KMS-11 (cell line): ENCODE results near the gene CHPT1.
"Not testable (repeated sequence)": the region's sequence is repeated elsewhere in the genome, so short reads cannot be mapped to it uniquely, and the experiment has no call there.

Experiments used
- H2AFZ ChIP-seq: fragments of 200-600 bp; sonication (generic); 2 replicates; pipeline ENCODE4 v1.6.1; 2016; ENCODE audit warnings: antibody characterized with exemption, mixed run types, low read depth
- H3K27ac ChIP-seq: fragments of 200-600 bp; sonication (generic); 2 replicates; pipeline ENCODE4 v1.6.1; 2016; ENCODE audit warnings: mild to moderate bottlenecking, mixed run types
- H3K27me3 ChIP-seq: fragments of 200-600 bp; sonication (generic); 2 replicates; pipeline ENCODE4 v1.6.1; 2017; ENCODE audit warnings: mild to moderate bottlenecking, low read depth, mixed run types, moderate library complexity; ENCODE audit not compliant: insufficient read depth
- H3K36me3 ChIP-seq: fragments of 200-600 bp; sonication (generic); 2 replicates; pipeline ENCODE4 v1.6.1; 2017; ENCODE audit warnings: mild to moderate bottlenecking, mixed run types; ENCODE audit not compliant: insufficient read depth
- H3K4me1 ChIP-seq: fragments of 200-600 bp; sonication (generic); 2 replicates; pipeline ENCODE4 v1.6.1; 2016; ENCODE audit warnings: mild to moderate bottlenecking, low read depth, mixed run types; ENCODE audit not compliant: poor library complexity, severe bottlenecking
- H3K4me2 ChIP-seq: fragments of 200-600 bp; sonication (generic); 2 replicates; pipeline ENCODE4 v1.7.0; 2016; ENCODE audit warnings: mild to moderate bottlenecking, mixed run types
- H3K4me3 ChIP-seq: fragments of 200-600 bp; sonication (generic); IDR thresholded peaks from 2 replicates; pipeline ENCODE4 v1.6.1; 2017; ENCODE audit warnings: low read depth, low read length, mixed read lengths; ENCODE audit not compliant: insufficient read depth
- H3K79me2 ChIP-seq: fragments of 200-600 bp; sonication (generic); 2 replicates; pipeline ENCODE4 v1.6.1; 2016; ENCODE audit warnings: low read depth, mixed run types; ENCODE audit not compliant: insufficient read depth
- H3K9ac ChIP-seq: fragments of 200-600 bp; sonication (generic); 2 replicates; pipeline ENCODE4 v1.6.1; 2016; ENCODE audit warnings: mild to moderate bottlenecking, mixed run types
- H4K20me1 ChIP-seq: fragments of 200-600 bp; sonication (generic); 2 replicates; pipeline ENCODE4 v1.6.1; 2016; ENCODE audit warnings: mild to moderate bottlenecking, mixed run types; ENCODE audit not compliant: insufficient read depth
- TF ChIP-seq, protein P1 (sequence below): fragments of 200-600 bp; sonication (generic); conservative IDR thresholded peaks from 2 replicates; pipeline ENCODE4 v1.6.1; 2017; ENCODE audit warnings: low read depth, mild to moderate bottlenecking, antibody characterized with exemption, low read length, moderate library complexity, mixed read lengths

Gene CHPT1

DNA sequence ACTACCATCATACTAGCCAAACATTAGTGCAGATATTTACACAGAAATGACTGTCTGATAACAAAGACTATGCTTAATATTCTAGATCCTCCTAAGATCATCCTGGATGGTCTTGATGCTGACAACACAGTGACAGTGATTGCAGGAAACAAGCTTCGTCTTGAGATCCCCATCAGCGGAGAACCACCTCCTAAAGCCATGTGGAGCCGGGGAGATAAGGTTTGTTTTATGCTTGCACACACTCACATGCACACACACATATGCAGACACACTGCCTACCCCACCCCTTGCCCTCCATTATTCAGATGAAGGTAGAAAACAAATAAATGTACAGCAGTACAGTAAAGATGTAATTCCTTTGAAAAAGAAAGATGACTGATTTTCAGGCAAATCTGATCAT, 44.4 kb upstream of the CHPT1 start:
- H4K20me1 ChIP-seq, result no peaks in the 10 kb centered on the region
- H3K4me1 ChIP-seq, result no peaks in the 10 kb centered on the region
- no peak overlapping the region for H3K4me3 ChIP-seq
- TF ChIP-seq, protein P1, sequence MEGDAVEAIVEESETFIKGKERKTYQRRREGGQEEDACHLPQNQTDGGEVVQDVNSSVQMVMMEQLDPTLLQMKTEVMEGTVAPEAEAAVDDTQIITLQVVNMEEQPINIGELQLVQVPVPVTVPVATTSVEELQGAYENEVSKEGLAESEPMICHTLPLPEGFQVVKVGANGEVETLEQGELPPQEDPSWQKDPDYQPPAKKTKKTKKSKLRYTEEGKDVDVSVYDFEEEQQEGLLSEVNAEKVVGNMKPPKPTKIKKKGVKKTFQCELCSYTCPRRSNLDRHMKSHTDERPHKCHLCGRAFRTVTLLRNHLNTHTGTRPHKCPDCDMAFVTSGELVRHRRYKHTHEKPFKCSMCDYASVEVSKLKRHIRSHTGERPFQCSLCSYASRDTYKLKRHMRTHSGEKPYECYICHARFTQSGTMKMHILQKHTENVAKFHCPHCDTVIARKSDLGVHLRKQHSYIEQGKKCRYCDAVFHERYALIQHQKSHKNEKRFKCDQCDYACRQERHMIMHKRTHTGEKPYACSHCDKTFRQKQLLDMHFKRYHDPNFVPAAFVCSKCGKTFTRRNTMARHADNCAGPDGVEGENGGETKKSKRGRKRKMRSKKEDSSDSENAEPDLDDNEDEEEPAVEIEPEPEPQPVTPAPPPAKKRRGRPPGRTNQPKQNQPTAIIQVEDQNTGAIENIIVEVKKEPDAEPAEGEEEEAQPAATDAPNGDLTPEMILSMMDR, result no peak
- H3K27ac ChIP-seq, result no peak overlapping the region
- H3K79me2 ChIP-seq, result no peaks in the 10 kb centered on the region
- H3K4me2 ChIP-seq, result no peak overlapping the region
- no peak overlapping the region for H2AFZ ChIP-seq
- H3K36me3 ChIP-seq, result no peaks in the 10 kb centered on the region
- no peak overlapping the region for H3K9ac ChIP-seq
- no peaks in the 10 kb centered on the region for H3K27me3 ChIP-seq

- no peak overlapping the region for H3K9ac ChIP-seq
- H3K27me3 ChIP-seq, result no peaks in the 10 kb centered on the region
- no peak overlapping the region for H3K4me2 ChIP-seq
- TF ChIP-seq, protein P1, result no peak
- H3K27ac ChIP-seq, result no peak overlapping the region
- no peak overlapping the region for H3K4me3 ChIP-seq
- no peaks in the 10 kb centered on the region for H3K79me2 ChIP-seq
- H3K36me3 ChIP-seq, result no peaks in the 10 kb centered on the region
- H3K4me1 ChIP-seq, result no peaks in the 10 kb centered on the region
- no peaks in the 10 kb centered on the region for H4K20me1 ChIP-seq
- H2AFZ ChIP-seq, result no peak overlapping the region
These were observed 43.9 kb upstream of the CHPT1 start for GRCh38 chr12:101653503-101653902.

- Histone ChIP-seq H3K79me2 (no peaks in the 10 kb centered on the region), H2AFZ (no peak overlapping the region), H4K20me1 (no peaks in the 10 kb centered on the region), H3K4me3 (no peak overlapping the region), H3K27ac (no peak overlapping the region), H3K4me2 (no peak overlapping the region), H3K4me1 (no peaks in the 10 kb centered on the region), H3K9ac (no peak overlapping the region), H3K27me3 (no peaks in the 10 kb centered on the region), H3K36me3 (no peaks in the 10 kb centered on the region)
- TF ChIP-seq, protein P1, result no peak
These were observed 43.0 kb upstream of the CHPT1 start for GRCh38 chr12:101654442-101654841.

- Histone ChIP-seq H4K20me1 (no peaks in the 10 kb centered on the region), H2AFZ (no peak overlapping the region), H3K79me2 (no peaks in the 10 kb centered on the region), H3K36me3 (no peaks in the 10 kb centered on the region), H3K9ac (no peak overlapping the region), H3K4me3 (no peak overlapping the region), H3K27ac (no peak overlapping the region), H3K27me3 (no peaks in the 10 kb centered on the region), H3K4me1 (no peaks in the 10 kb centered on the region), H3K4me2 (no peak overlapping the region)
- TF ChIP-seq, protein P1, result no peak
These were observed 42.0 kb upstream of the CHPT1 start for GRCh38 chr12:101655393-101655792.

- not testable (repeated sequence) for H3K79me2 ChIP-seq, H2AFZ ChIP-seq, H3K4me2 ChIP-seq, H3K36me3 ChIP-seq, H3K27ac ChIP-seq, H3K9ac ChIP-seq, H4K20me1 ChIP-seq, H3K27me3 ChIP-seq, H3K4me3 ChIP-seq, H3K4me1 ChIP-seq
These were observed 36.8 kb upstream of the CHPT1 start for GRCh38 chr12:101660662-101661061.
